HuH-7.5 (cell line): Measurements from ENCODE around the gene OLA1.

Source experiments
- DNase-seq: peaks from one replicate; pipeline ENCODE4 v3.0.0; 2011; ENCODE audit warnings: low spot score

OLA1 gene

GRCh38 chr2:174062934-174063333 is 185.4 kb downstream of the OLA1 start:
- no peak for DNase-seq

DNA sequence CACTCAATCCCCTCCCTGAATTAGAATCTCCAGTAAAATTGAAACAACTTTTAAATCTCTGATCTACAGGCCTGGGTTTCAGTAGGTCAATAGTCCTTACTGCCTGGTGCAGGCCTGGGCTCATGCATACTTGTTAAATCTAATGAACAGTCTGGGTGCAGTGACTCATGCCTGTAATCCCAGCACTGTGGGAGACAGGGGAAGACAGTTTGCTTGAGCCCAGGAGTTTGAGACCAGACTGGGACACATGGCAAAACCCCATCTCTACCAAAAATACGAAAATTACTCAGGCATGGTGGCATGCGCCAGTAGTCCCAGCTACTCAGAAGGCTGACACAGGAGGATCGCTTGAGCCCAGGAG is 188.5 kb downstream of the OLA1 start:
- no peak for DNase-seq

- DNase-seq = no peak
Measured at GRCh38 chr2:174059178-174059883, 189.0 kb downstream of the OLA1 start.

DNA sequence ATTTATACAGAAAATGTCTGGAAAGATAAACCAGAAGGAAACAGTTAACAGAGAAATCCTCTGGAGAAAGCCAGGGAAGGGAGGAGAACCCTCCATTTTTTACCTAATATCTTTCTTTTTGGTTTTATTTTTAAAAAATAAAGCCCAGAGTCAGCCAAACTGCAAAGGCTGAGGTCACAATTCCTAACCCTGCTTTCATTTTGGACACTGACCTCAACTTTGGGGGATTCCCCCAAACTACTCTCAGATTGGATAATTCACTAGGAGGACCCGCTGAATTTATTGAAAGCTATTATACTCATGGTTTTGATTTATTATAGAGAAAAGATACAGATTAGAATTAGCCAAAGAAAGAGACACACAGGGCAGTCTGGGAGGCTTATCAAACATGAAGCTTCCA is 189.9 kb downstream of the OLA1 start:
- DNase-seq = no peak

DNA sequence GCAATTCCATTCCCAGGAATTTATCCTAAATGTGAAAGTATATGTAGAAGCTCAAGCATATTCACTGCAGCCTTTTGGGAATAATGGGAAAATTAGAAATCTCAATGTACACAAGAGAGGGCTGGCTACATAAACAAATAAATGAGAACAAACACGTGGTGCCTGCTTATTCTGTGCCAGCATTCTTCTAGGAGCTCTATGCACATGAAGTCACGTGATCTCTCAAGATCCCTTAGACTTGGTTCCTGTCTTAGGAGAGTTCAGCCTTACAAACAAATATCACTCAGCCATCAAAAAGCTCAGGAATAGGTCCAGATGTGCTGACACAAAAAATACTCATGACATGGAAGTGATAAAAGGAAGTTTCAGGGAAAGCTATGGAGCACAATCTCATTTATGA is 190.3 kb downstream of the OLA1 start:
- DNase-seq = no peak

DNA sequence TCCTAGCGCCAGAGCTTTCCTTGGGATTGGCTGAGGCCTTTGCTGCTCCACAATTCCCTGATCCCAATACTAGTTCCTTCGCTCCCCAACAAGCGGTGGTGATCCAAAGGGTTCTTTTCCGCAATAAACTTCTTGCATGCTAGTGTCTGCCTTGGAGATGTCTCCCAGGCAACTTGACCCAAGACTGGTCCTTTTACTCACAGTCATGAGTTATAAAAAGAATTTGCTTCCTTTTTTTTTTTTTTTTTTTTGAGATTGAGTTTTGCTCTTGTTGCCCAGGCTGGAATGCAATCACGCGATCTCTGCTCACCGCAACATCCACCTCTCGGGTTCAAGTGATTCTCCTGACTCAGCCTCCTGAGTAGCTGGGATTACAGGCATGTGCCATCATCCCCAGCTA is 193.4 kb downstream of the OLA1 start:
- no peak for DNase-seq

DNA sequence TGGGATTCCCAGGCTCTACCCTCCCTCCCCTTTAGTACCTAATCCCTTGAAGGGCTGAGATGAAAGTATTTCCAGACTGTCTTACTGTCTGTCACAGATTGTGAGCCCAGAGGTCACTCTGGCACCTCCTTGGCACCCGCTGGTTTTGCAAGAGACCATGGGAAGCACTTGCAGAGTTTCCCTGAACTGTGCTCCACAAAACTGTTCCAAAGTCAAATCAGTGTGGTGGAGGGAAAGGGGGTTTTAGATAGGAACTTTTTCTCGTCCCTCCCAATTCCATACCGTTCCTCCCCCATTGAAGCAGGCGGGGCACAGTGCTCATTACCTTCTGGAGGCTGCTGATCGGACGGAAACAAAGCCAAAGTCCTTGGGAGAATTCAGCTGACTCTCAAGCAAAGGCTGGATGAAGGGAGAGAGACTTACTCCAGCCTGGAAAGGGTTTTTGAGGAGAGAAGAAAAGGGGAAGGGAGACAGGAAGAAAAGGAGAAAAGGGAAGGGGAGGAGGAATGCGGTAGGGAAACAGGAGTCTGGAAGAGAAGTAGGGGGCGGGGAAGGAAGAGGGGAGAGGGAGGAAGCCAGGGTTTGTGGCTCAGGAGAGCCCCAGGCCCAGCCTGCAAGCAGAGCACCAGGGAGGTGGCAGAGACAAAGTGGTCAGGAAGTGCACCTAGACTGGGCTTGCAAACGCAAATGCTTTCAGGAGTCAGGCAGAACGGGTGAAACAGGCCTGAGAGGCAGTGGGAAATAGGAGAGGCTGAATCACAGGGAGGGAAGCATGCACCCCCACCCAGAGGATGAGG is 194.8 kb downstream of the OLA1 start:
- no peak for DNase-seq

GRCh38 chr2:174052584-174052976 is 195.8 kb downstream of the OLA1 start:
- no peak for DNase-seq

GRCh38 chr2:174051741-174052583 is 196.4 kb downstream of the OLA1 start:
- peak; percentile 84 for DNase-seq

GRCh38 chr2:174051068-174051467 is 197.3 kb downstream of the OLA1 start:
- DNase-seq = no peak

DNA sequence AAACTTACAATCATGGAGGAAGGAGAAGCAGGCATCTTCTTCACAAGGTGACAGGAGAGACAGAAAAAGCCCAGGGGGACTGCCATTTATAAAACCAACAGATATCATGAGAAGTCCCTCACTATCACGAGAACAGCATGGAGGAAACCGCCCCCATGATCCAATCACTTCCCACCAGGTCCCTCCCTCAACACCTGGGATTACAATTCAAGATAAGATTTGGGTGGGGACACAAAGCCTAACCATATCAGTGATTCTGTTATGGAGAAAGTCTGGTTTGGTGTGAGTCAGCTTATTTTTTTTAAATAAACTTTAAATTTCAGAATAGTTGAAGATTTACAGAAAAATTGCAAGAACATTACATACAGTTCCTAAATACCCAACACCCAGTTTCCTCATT is 198.4 kb downstream of the OLA1 start:
- DNase-seq = no peak

DNA sequence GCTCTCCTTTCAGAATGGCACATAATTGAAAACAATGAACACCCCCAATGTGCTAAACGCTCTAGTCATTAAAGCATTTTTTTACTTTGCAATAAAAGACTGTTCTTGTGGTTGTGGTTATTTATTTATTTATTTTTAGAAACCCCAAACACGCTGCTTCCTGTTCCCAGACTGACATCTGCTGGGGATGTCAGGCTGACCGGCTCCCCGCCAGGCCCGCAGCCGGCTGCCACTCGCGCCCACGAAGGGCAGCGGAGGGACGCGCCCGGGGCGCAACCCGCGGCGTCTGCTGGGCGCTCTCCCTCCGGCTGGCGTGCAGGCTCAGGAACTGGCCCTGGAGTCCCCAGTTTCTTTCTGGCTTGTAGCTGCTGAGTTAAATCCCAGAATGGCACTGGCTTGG is 200.1 kb downstream of the OLA1 start:
- DNase-seq = no peak

- DNase-seq = no peak
Measured at GRCh38 chr2:174047746-174048145, 200.6 kb downstream of the OLA1 start.

DNA sequence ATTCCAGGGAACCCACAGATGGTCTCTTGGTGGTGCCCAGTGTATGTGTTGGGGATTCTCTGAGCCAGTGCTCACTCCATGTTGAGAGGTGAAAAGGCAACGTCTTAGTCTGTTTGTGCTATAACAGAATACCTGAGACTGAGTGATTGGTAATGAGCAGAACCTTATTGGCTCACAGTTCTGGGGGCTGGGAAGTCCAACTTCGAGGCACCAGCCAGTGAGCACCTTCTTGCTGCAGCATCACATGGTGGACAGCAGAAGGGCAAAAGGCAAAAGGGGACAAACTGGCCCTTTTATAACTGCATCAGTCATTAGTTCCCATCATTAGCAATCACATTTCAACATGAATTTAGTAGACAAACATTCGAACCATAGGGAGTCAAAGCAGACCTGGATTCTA is 202.2 kb downstream of the OLA1 start:
- DNase-seq = no peak

- DNase-seq = no peak
Measured at GRCh38 chr2:174044556-174044955, 203.8 kb downstream of the OLA1 start.

GRCh38 chr2:174040417-174040701 is 208.0 kb downstream of the OLA1 start:
- DNase-seq = no peak

DNA sequence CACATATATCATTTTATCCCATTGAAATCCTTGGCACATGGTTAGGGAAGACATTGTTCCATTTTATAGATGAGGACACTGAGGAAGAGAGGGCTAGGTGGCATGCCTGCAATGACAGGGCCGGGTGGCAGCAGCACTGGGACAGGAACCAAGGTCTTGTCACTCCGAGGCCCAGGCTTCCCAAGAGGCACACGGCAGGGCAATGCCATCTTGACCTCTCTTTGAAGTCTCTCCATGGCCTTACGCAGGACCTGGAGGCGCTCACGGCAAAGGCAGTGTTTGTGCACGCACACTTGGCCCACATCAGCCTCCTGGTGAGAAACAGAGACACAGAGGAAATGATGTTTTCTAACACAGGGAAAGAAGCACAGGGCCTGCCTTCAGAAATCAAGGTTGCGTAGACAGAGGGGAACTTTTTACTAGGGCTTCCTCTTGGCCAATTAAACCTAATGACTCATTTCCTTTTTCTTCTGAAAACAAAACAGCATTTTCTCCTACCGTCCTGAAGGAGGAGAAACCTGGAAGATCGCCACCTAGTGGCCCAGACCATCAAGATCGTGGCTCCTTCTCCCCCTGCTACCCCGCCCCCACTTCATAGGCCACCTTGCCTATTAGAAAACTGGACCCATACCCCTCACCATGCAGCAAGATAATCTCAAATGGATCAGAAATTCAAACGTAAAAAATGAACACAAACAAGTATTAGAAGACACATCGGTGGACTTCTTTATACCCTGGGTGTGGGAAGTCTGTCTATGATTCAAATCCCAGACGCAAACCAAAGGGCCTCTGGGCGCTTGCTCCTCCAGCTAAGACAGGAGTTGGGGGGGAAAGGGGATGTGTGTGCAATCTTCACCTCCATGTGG is 208.5 kb downstream of the OLA1 start:
- DNase-seq = peak; percentile 59

GRCh38 chr2:174038462-174038861 is 209.9 kb downstream of the OLA1 start:
- no peak for DNase-seq

- DNase-seq = no peak
Measured at GRCh38 chr2:174036825-174037224, 211.5 kb downstream of the OLA1 start.

GRCh38 chr2:174035981-174036742 is 212.2 kb downstream of the OLA1 start:
- DNase-seq = no peak

GRCh38 chr2:174035117-174035635 is 213.2 kb downstream of the OLA1 start:
- no peak for DNase-seq
